ENCODE data around the gene OR5B12. TPM values are rescaled to one million over a fixed set of nuclear protein-coding genes. Genes with fewer than 3 reads are reported as not detected.

The OR5B12 gene
- total RNA-seq, 1 experiment from 2014 or later: not detected

GRCh38 chr11:58395581-58395980, 46.5 kb downstream of the OR5B12 start:
- H3K27me3 ChIP-seq (ENCODE audit: control insufficient read depth, insufficient read depth, low read length): no peaks in the 10 kb centered on the region
- DNase-seq (ENCODE audit: low read depth, low spot score) (no peak), ATAC-seq (no peak)
- in situ Hi-C loops (cut with HindIII; ENCODE audit: low pct_unique_long_range_greater_than_20kb, low sequenced_read_pairs) (no loop called here), intact Hi-C loops (cut with micrococcal nuclease; ENCODE audit: unreplicated experiment) (no loop called here)
- H3K9me3 ChIP-seq (ENCODE audit: control insufficient read depth, insufficient read depth, low read depth, low read length): no peaks in the 10 kb centered on the region
- ChIA-PET POLR2A (no interaction called here), CTCF (no interaction called here)
- H3K27ac ChIP-seq (ENCODE audit: low read length): no peak overlapping the region
- no peak for TF ChIP-seq CTCF (IDR thresholded peaks at IDR 0.05)
- TF ChIP-seq POLR2AphosphoS5 (IDR thresholded peaks at IDR 0.05; ENCODE audit: low read depth, low read length): no peak
- TF ChIP-seq SIN3A (IDR thresholded peaks at IDR 0.05; ENCODE audit: borderline replicate concordance, insufficient read depth, low read depth, low read length): no peak
- no peak for TF ChIP-seq TCF7L2 (IDR thresholded peaks at IDR 0.05; ENCODE audit: low read depth, low read length)
- no peak for TF ChIP-seq REST (IDR thresholded peaks at IDR 0.05; ENCODE audit: insufficient read depth in 1 of 2, low read depth in 2 of 2, low read length in 1 of 2)
- no peak overlapping the region for H3K4me3 ChIP-seq (ENCODE audit: low read depth in 2 of 2, low read length in 2 of 2)
- no peaks in the 10 kb centered on the region for H3K36me3 ChIP-seq (ENCODE audit: control insufficient read depth, insufficient read depth, low read length)
- no TSS peak for BruUV-seq (replicated peaks)
- no peaks in the 10 kb centered on the region for H3K4me1 ChIP-seq (ENCODE audit: control insufficient read depth, insufficient read depth, low read length)

- Histone ChIP-seq H3K9me3 (ENCODE audit: control insufficient read depth, insufficient read depth, low read depth, low read length) (no peaks in the 10 kb centered on the region), H3K36me3 (ENCODE audit: control insufficient read depth, insufficient read depth, low read length) (no peaks in the 10 kb centered on the region), H3K4me1 (ENCODE audit: control insufficient read depth, insufficient read depth, low read length) (no peaks in the 10 kb centered on the region), H3K27ac (ENCODE audit: low read length) (no peak overlapping the region), H3K27me3 (ENCODE audit: control insufficient read depth, insufficient read depth, low read length) (no peaks in the 10 kb centered on the region), H3K4me3 (ENCODE audit: low read depth in 2 of 2, low read length in 2 of 2) (no peak overlapping the region)
- intact Hi-C loops (cut with micrococcal nuclease; ENCODE audit: unreplicated experiment) (no loop called here), in situ Hi-C loops (cut with HindIII; ENCODE audit: low pct_unique_long_range_greater_than_20kb, low sequenced_read_pairs) (no loop called here)
- no TSS peak for BruUV-seq (replicated peaks)
- TF ChIP-seq TCF7L2 (IDR thresholded peaks at IDR 0.05; ENCODE audit: low read depth, low read length): no peak
- no peak for TF ChIP-seq SIN3A (IDR thresholded peaks at IDR 0.05; ENCODE audit: borderline replicate concordance, insufficient read depth, low read depth, low read length)
- TF ChIP-seq CTCF (IDR thresholded peaks at IDR 0.05): no peak
- no peak for TF ChIP-seq POLR2AphosphoS5 (IDR thresholded peaks at IDR 0.05; ENCODE audit: low read depth, low read length)
- TF ChIP-seq REST (IDR thresholded peaks at IDR 0.05; ENCODE audit: insufficient read depth in 1 of 2, low read depth in 2 of 2, low read length in 1 of 2): no peak
- POLR2A ChIA-PET: no interaction called here
- DNase-seq (ENCODE audit: low read depth, low spot score): no peak
- CTCF ChIA-PET: no interaction called here
- ATAC-seq: no peak
Observed at GRCh38 chr11:58394195-58394594, 47.8 kb downstream of the OR5B12 start.

Measured in Panc1 (cell line).